Fibroblast of villous mesenchyme (primary cell): Measurements from ENCODE around the gene BOD1L1. TPM values are rescaled to one million over a fixed set of nuclear protein-coding genes. Genes with fewer than 3 reads are reported as not detected.

ENCODE experiments used
- DNase-seq: peaks from one replicate; pipeline ENCODE4 v3.0.0-alpha.2; 2010; ENCODE audit warnings: low read depth
- H3K4me3 ChIP-seq: 2 replicates; pipeline ENCODE4 v1.5.1; 2011; ENCODE audit warnings: low read depth, mild to moderate bottlenecking, low read length
- total RNA-seq: library from RNA; depleted of rRNA; stranded (reverse); fragments of >200 nt; gene quantifications from 2 replicates; pipeline ENCODE4 v1.2.3, GENCODE V29; 2012
- TF ChIP-seq, protein P1 (sequence below): IDR thresholded peaks from 2 replicates; pipeline ENCODE4 v1.5.1; 2012; ENCODE audit warnings: low read depth, mild to moderate bottlenecking, low read length; ENCODE audit not compliant: insufficient read depth

Gene BOD1L1
- total RNA-seq, 1 donor, result 23.7 TPM

- H3K4me3 ChIP-seq, result no peak overlapping the region
- TF ChIP-seq, protein P1, sequence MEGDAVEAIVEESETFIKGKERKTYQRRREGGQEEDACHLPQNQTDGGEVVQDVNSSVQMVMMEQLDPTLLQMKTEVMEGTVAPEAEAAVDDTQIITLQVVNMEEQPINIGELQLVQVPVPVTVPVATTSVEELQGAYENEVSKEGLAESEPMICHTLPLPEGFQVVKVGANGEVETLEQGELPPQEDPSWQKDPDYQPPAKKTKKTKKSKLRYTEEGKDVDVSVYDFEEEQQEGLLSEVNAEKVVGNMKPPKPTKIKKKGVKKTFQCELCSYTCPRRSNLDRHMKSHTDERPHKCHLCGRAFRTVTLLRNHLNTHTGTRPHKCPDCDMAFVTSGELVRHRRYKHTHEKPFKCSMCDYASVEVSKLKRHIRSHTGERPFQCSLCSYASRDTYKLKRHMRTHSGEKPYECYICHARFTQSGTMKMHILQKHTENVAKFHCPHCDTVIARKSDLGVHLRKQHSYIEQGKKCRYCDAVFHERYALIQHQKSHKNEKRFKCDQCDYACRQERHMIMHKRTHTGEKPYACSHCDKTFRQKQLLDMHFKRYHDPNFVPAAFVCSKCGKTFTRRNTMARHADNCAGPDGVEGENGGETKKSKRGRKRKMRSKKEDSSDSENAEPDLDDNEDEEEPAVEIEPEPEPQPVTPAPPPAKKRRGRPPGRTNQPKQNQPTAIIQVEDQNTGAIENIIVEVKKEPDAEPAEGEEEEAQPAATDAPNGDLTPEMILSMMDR, result no peak
- no peak for DNase-seq
Observed at GRCh38 chr4:13539619-13540445, 87.7 kb downstream of the BOD1L1 start.

- TF ChIP-seq, protein P1, result no peak
- H3K4me3 ChIP-seq, result no peak overlapping the region
- no peak for DNase-seq
Observed at GRCh38 chr4:13539047-13539618, 88.4 kb downstream of the BOD1L1 start.

DNA sequence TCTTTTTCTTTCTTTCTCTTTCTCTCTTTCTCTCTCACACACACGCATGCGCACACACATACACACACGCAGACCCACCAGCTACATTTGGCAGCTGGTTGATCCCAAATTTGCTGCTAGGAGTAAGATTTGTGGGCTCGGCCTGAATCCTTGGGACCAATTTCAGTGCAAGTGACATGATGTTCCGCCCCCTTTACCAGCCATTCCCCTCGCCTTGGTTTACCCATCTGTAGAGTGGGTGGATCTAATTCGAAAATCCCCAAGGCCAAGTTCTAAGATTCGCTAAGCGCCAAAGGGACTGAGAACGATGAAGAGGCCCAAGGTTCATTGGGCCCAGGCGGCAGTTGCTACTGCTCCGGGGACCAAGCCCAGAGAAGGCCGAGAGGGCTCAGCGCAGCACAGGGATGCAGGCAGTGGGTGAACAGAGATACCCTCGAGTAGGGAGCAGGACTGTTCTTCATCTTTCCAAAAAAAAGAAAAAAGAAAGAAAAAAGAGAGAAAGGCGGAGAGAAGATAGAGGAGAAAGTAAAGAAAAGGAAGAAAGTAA, 89.0 kb downstream of the BOD1L1 start:
- TF ChIP-seq, protein P1, result no peak
- no peak overlapping the region for H3K4me3 ChIP-seq
- DNase-seq, result no peak

DNA sequence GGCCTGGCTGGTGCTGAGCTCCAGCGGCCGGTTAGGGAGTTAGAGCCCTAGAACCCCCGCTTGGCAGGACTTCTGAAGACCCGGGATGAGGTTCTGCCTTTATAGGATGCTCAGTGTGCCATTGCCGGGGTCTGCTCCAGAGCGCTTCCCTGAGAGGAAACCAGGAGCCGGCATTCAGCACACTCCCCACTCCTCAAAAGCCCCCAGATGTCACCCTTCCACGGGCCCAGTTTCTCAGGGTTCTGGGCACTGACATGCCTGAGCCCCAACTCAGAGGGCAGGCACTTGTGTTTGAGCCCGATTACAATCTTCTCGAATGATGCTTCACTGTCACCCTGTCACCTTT, 89.7 kb downstream of the BOD1L1 start:
- TF ChIP-seq, protein P1, result no peak
- no peak overlapping the region for H3K4me3 ChIP-seq
- no peak for DNase-seq

- DNase-seq, result no peak
- H3K4me3 ChIP-seq, result no peak overlapping the region
- TF ChIP-seq, protein P1, result no peak
Observed at GRCh38 chr4:13537011-13537831, 90.3 kb downstream of the BOD1L1 start.

GRCh38 chr4:13536607-13537006, 90.9 kb downstream of the BOD1L1 start:
- TF ChIP-seq, protein P1, result no peak
- no peak for DNase-seq
- no peak overlapping the region for H3K4me3 ChIP-seq
